HepG2 (cell line): ENCODE measurements around the gene RASSF10. TPM values are rescaled to one million over a fixed set of nuclear protein-coding genes. Genes with fewer than 3 reads are reported as not detected.

Source experiments
- ARNT2 ChIP-seq: sonication (generic); formaldehyde crosslinking; IDR thresholded peaks from 2 replicates; pipeline ENCODE4 v1.8.0; 2022; ENCODE audit warnings: mild to moderate bottlenecking, low read depth, missing genetic modification reagents, moderate library complexity
- CC2D1A ChIP-seq: sonication (generic); formaldehyde crosslinking; IDR thresholded peaks from 2 replicates; pipeline ENCODE4 v1.8.1; 2023; ENCODE audit warnings: mild to moderate bottlenecking, missing genetic modification reagents
- CREB1 ChIP-seq, 2 experiments: fragments of 450-650 bp in 1 of 2; IDR thresholded peaks; 2 replicates each; pipeline ENCODE4 v1.6.1; 2016 to 2017; ENCODE audit warnings: control low read depth in 1 of 2, mild to moderate bottlenecking in 1 of 2, missing compliant biosample characterization in 1 of 2, missing genetic modification characterization in 1 of 2
- EP300 ChIP-seq, 3 experiments: sonication (generic) in 1 of 3; formaldehyde crosslinking in 1 of 3; IDR thresholded peaks; 2 replicates each; pipeline versions ENCODE4 v1.5.1 to v1.6.1; 2011 to 2020; ENCODE audit warnings: low read depth in 2 of 3, low read length in 2 of 3, borderline replicate concordance in 1 of 3, improper control_type of control experiment in 1 of 3, mild to moderate bottlenecking in 1 of 3, missing genetic modification reagents in 1 of 3, moderate library complexity in 1 of 3
- KLF15 ChIP-seq: sonication (generic); formaldehyde crosslinking; IDR thresholded peaks from 2 replicates; pipeline ENCODE4 v1.8.1; 2023; ENCODE audit warnings: borderline replicate concordance, mild to moderate bottlenecking, inconsistent platforms, missing genetic modification reagents, mixed read lengths
- NFE2L2 ChIP-seq: fragments of 150-350 bp; IDR thresholded peaks from 2 replicates; pipeline ENCODE4 v1.6.1; 2014; ENCODE audit warnings: low read length
- NFYB ChIP-seq: sonication (generic); formaldehyde crosslinking; IDR thresholded peaks from 2 replicates; pipeline ENCODE4 v1.4.0; 2020; ENCODE audit warnings: missing genetic modification reagents
- RARA ChIP-seq: IDR thresholded peaks from 2 replicates; pipeline ENCODE4 v1.6.1; 2016; ENCODE audit warnings: missing genetic modification reagents, missing compliant biosample characterization
- REPIN1 ChIP-seq: sonication (generic); formaldehyde crosslinking; IDR thresholded peaks from 2 replicates; pipeline ENCODE4 v1.8.0; 2022; ENCODE audit warnings: missing genetic modification reagents, low read depth, mild to moderate bottlenecking, borderline replicate concordance
- RFX1 ChIP-seq: fragments of 450-650 bp; IDR thresholded peaks from 2 replicates; pipeline ENCODE4 v1.6.1; 2017
- RXRA ChIP-seq: sonication (generic); formaldehyde crosslinking; IDR thresholded peaks from 2 replicates; pipeline ENCODE4 v1.5.1; 2020; ENCODE audit warnings: missing genetic modification reagents
- SOX13 ChIP-seq, 3 experiments: fragments of 450-650 bp in 1 of 3; sonication (generic) in 1 of 3; formaldehyde crosslinking in 1 of 3; IDR thresholded peaks in 2 of 3; conservative IDR thresholded peaks in 1 of 3; 2 replicates each; pipeline versions ENCODE4 v1.5.0 to v1.6.1; 2016 to 2020; ENCODE audit warnings: antibody characterized with exemption in 1 of 3, mild to moderate bottlenecking in 1 of 3, missing compliant biosample characterization in 1 of 3, missing genetic modification reagents in 1 of 3, moderate library complexity in 1 of 3
- ZFP41 ChIP-seq: sonication (generic); formaldehyde crosslinking; IDR thresholded peaks from 2 replicates; pipeline ENCODE4 v1.4.0; 2020; ENCODE audit warnings: mild to moderate bottlenecking, missing genetic modification reagents, borderline replicate concordance
- ZNF382 ChIP-seq: sonication (generic); formaldehyde crosslinking; IDR thresholded peaks from 2 replicates; pipeline ENCODE4 v1.5.0; 2020; ENCODE audit warnings: missing genetic modification reagents, mild to moderate bottlenecking, borderline replicate concordance
- ZNF431 ChIP-seq: sonication (generic); formaldehyde crosslinking; IDR thresholded peaks from 2 replicates; pipeline ENCODE4 v1.9.0; 2022; ENCODE audit warnings: missing genetic modification reagents, low read depth, mild to moderate bottlenecking, borderline replicate concordance
- ZNF441 ChIP-seq: sonication (generic); formaldehyde crosslinking; IDR thresholded peaks from 2 replicates; pipeline ENCODE4 v1.7.0; 2021; ENCODE audit warnings: missing genetic modification reagents, borderline replicate concordance
- ZNF644 ChIP-seq: IDR thresholded peaks from 2 replicates; pipeline ENCODE4 v1.6.1; 2016; ENCODE audit warnings: low read depth
- ZNF775 ChIP-seq: sonication (generic); formaldehyde crosslinking; IDR thresholded peaks from 2 replicates; pipeline ENCODE4 v1.4.0; 2020; ENCODE audit warnings: missing genetic modification reagents, mild to moderate bottlenecking, moderate library complexity, borderline replicate concordance
- ZNF781 ChIP-seq: sonication (generic); formaldehyde crosslinking; IDR thresholded peaks from 2 replicates; pipeline ENCODE4 v1.5.1; 2020; ENCODE audit warnings: borderline replicate concordance, mild to moderate bottlenecking, missing genetic modification reagents; ENCODE audit errors: not compliant biosample characterization
- polyA plus RNA-seq, 8 experiments: library from polyadenylated mRNA; depleted of rRNA in 3 of 8; stranded (reverse) in 7 of 8; unstranded in 1 of 8; fragments of >200 nt; fragmentation: Illumina TruSeq in 4 of 8; extraction: Trizol in 4 of 8; gene quantifications; 2 replicates each; pipeline versions ENCODE4 v1.2.1 to v1.2.3, GENCODE V29; 2011 to 2016; ENCODE audit warnings: low read depth in 4 of 8, missing spikeins in 1 of 8, mixed read lengths in 1 of 8; ENCODE audit not compliant: insufficient read depth in 1 of 8
- total RNA-seq, 5 experiments: library from RNA; depleted of rRNA; stranded (reverse); fragments of >200 nt; fragmentation: Illumina TruSeq; extraction: Trizol; gene quantifications; 2 replicates each; pipeline ENCODE4 v1.2.3, GENCODE V29; 2016; ENCODE audit warnings: low read depth in 1 of 5
- TF ChIP-seq, protein P1 (sequence below): sonication (generic); formaldehyde crosslinking; IDR thresholded peaks from 2 replicates; pipeline ENCODE4 v1.5.0; 2020; ENCODE audit warnings: mild to moderate bottlenecking, missing genetic modification reagents, borderline replicate concordance
- TF ChIP-seq, protein P2 (sequence below): sonication (generic); formaldehyde crosslinking; conservative IDR thresholded peaks from 2 replicates; pipeline ENCODE4 v1.4.0; 2020; ENCODE audit warnings: missing genetic modification reagents
- TF ChIP-seq, protein P3 (sequence below): sonication (generic); formaldehyde crosslinking; IDR thresholded peaks from 2 replicates; pipeline ENCODE4 v1.4.0; 2020; ENCODE audit warnings: missing genetic modification reagents; ENCODE audit errors: not compliant biosample characterization

RASSF10 gene
- total and polyA plus RNA-seq, 2 of the 13 experiments (the other 11 are each of a cell fraction or from before 2014, with no cell fraction given): not detected

DNA sequence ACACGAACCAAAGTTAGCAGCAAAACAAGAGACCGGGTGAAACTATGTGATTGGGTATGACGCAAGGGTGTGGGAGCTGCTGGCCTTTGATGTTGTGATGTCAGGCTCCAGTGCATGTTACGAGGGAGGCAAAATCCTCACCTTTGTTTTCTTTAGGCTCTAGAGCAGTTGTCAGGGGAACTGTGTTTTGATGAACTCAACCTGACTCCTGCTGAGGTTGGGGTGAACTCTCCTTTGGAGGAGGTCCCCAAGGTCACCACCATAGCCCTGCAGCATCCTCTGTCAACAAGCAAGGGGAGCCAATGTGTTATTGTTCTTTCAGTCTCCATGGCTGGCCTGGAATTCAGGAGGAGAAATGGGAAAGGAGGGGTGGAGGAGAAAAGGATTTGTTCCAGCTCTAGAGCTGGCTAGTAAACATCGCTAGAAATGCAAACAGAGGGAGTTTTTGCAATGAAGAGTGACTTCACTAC is 33.8 kb downstream of the RASSF10 start (continued):
- TF ChIP-seq, protein P1, sequence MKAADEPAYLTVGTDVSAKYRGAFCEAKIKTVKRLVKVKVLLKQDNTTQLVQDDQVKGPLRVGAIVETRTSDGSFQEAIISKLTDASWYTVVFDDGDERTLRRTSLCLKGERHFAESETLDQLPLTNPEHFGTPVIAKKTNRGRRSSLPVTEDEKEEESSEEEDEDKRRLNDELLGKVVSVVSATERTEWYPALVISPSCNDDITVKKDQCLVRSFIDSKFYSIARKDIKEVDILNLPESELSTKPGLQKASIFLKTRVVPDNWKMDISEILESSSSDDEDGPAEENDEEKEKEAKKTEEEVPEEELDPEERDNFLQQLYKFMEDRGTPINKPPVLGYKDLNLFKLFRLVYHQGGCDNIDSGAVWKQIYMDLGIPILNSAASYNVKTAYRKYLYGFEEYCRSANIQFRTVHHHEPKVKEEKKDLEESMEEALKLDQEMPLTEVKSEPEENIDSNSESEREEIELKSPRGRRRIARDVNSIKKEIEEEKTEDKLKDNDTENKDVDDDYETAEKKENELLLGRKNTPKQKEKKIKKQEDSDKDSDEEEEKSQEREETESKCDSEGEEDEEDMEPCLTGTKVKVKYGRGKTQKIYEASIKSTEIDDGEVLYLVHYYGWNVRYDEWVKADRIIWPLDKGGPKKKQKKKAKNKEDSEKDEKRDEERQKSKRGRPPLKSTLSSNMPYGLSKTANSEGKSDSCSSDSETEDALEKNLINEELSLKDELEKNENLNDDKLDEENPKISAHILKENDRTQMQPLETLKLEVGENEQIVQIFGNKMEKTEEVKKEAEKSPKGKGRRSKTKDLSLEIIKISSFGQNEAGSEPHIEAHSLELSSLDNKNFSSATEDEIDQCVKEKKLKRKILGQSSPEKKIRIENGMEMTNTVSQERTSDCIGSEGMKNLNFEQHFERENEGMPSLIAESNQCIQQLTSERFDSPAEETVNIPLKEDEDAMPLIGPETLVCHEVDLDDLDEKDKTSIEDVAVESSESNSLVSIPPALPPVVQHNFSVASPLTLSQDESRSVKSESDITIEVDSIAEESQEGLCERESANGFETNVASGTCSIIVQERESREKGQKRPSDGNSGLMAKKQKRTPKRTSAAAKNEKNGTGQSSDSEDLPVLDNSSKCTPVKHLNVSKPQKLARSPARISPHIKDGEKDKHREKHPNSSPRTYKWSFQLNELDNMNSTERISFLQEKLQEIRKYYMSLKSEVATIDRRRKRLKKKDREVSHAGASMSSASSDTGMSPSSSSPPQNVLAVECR: no peak
- TF ChIP-seq CREB1 (IDR thresholded peaks at IDR 0.05) (peak; percentile 42), CREB1 (CRISPR knock-in tag; IDR thresholded peaks at IDR 0.05) (no peak), RXRA (peak; percentile 57; the same call in 1 of the 2 replicates), ARNT2 (CRISPR knock-in tag) (no peak), RARA (peak; percentile 61), ZNF775 (CRISPR knock-in tag) (no peak), KLF15 (CRISPR knock-in tag) (no peak), EP300 (IDR thresholded peaks at IDR 0.05; ENCODE audit: low read depth in 2 of 2, low read length in 2 of 2) (0 out of 4 replicates have a peak, but pooled peaks of 1 of the 2 experiments have one; percentile 2), EP300 (CRISPR knock-in tag; IDR thresholded peaks at IDR 0.05; ENCODE audit: borderline replicate concordance) (no peak), RFX1 (peak; percentile 71; the same call in 1 of the 2 replicates), NFYB (CRISPR knock-in tag) (no peak), ZNF781 (CRISPR knock-in tag) (no peak), REPIN1 (no peak), ZFP41 (CRISPR knock-in tag) (no peak), ZNF441 (CRISPR knock-in tag) (no peak), ZNF382 (CRISPR knock-in tag) (no peak), ZNF644 (CRISPR knock-in tag) (0 out of 2 replicates have a peak, but pooled peaks have one; percentile 8), ZNF431 (CRISPR knock-in tag) (no peak), SOX13 (IDR thresholded peaks at IDR 0.05) (no peak), SOX13 (CRISPR knock-in tag; conservative IDR thresholded peaks at IDR 0.05 in 1 of 2, IDR thresholded peaks at IDR 0.05 in 1 of 2) (peak in 1 of 2 experiments; percentile 42; a peak in 1 of 4 replicates), CC2D1A (CRISPR knock-in tag) (no peak), NFE2L2 (no peak)
- TF ChIP-seq, protein P2, sequence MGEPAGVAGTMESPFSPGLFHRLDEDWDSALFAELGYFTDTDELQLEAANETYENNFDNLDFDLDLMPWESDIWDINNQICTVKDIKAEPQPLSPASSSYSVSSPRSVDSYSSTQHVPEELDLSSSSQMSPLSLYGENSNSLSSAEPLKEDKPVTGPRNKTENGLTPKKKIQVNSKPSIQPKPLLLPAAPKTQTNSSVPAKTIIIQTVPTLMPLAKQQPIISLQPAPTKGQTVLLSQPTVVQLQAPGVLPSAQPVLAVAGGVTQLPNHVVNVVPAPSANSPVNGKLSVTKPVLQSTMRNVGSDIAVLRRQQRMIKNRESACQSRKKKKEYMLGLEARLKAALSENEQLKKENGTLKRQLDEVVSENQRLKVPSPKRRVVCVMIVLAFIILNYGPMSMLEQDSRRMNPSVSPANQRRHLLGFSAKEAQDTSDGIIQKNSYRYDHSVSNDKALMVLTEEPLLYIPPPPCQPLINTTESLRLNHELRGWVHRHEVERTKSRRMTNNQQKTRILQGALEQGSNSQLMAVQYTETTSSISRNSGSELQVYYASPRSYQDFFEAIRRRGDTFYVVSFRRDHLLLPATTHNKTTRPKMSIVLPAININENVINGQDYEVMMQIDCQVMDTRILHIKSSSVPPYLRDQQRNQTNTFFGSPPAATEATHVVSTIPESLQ (CRISPR knock-in tag): no peak
- TF ChIP-seq, protein P3, sequence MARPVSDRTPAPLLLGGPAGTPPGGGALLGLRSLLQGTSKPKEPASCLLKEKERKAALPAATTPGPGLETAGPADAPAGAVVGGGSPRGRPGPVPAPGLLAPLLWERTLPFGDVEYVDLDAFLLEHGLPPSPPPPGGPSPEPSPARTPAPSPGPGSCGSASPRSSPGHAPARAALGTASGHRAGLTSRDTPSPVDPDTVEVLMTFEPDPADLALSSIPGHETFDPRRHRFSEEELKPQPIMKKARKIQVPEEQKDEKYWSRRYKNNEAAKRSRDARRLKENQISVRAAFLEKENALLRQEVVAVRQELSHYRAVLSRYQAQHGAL: no peak
